ENCODE measurements around the gene DMRTA2.

GRCh38 chr1:50427086-50427817, 4.0 kb upstream of the DMRTA2 start:
- TF ChIP-seq CTCF (IDR thresholded peaks at IDR 0.05) (no peak), POLR2A (IDR thresholded peaks at IDR 0.05) (no peak)

Measured in body of pancreas (tissue), 4 donors.